HG03103 (cell line): ENCODE measurements around the gene HSF5.
"Not testable (repeated sequence)": the region's sequence is repeated elsewhere in the genome, so short reads cannot be mapped to it uniquely, and the experiment has no call there.

Experiments
- ATAC-seq: cut with Tn5 transposase; IDR thresholded peaks from one replicate; pipeline ENCODE4 v1.9.1; 2021; ENCODE audit warnings: low read depth; ENCODE audit not compliant: unreplicated experiment

Gene HSF5

GRCh38 chr17:58416396-58416795 is 71.8 kb downstream of the HSF5 start:
- no peak for ATAC-seq

- ATAC-seq: no peak
Measured at GRCh38 chr17:58415371-58416055, 72.7 kb downstream of the HSF5 start.

- no peak for ATAC-seq
Measured at GRCh38 chr17:58414596-58414997, 73.6 kb downstream of the HSF5 start.

- no peak for ATAC-seq
Measured at GRCh38 chr17:58413684-58414083, 74.5 kb downstream of the HSF5 start.

GRCh38 chr17:58412961-58413586 is 75.1 kb downstream of the HSF5 start:
- ATAC-seq: no peak

GRCh38 chr17:58412064-58412703 is 76.0 kb downstream of the HSF5 start:
- no peak for ATAC-seq

GRCh38 chr17:58411408-58411894 is 76.8 kb downstream of the HSF5 start:
- no peak for ATAC-seq

GRCh38 chr17:58410714-58411407 is 77.3 kb downstream of the HSF5 start:
- no peak for ATAC-seq

- ATAC-seq: no peak
Measured at GRCh38 chr17:58409432-58409831, 78.8 kb downstream of the HSF5 start.

GRCh38 chr17:58403311-58403710 is 84.9 kb downstream of the HSF5 start:
- no peak for ATAC-seq

GRCh38 chr17:58402679-58403078 is 85.5 kb downstream of the HSF5 start:
- ATAC-seq: no peak

GRCh38 chr17:58402047-58402446 is 86.2 kb downstream of the HSF5 start:
- no peak for ATAC-seq

GRCh38 chr17:58401287-58401686 is 86.9 kb downstream of the HSF5 start:
- no peak for ATAC-seq

GRCh38 chr17:58400826-58401225 is 87.4 kb downstream of the HSF5 start:
- ATAC-seq: no peak

GRCh38 chr17:58399974-58400373 is 88.2 kb downstream of the HSF5 start:
- no peak for ATAC-seq

- ATAC-seq: no peak
Measured at GRCh38 chr17:58398574-58399266, 89.5 kb downstream of the HSF5 start.

- not testable (repeated sequence) for ATAC-seq
Measured at GRCh38 chr17:58397421-58397820, 90.8 kb downstream of the HSF5 start.

GRCh38 chr17:58396173-58396572 is 92.0 kb downstream of the HSF5 start:
- ATAC-seq: no peak

GRCh38 chr17:58394534-58395223 is 93.5 kb downstream of the HSF5 start:
- ATAC-seq: no peak
